Fibroblast of lung (primary cell): ENCODE data around the gene LYPD1. TPM values are rescaled to one million over a fixed set of nuclear protein-coding genes. Genes with fewer than 3 reads are reported as not detected.

ENCODE experiments used
- DNase-seq, 2 donors: peaks; one replicate each; pipeline versions ENCODE4 v3.0.0 to v3.0.0-alpha.2; 2010; ENCODE audit warnings: low read depth in 2 of 2
- H2AFZ ChIP-seq: 2 replicates; pipeline ENCODE4 v1.5.1; 2012; ENCODE audit warnings: low read length, control low read depth, inconsistent platforms
- H3K27ac ChIP-seq: 2 replicates; pipeline ENCODE4 v1.5.1; 2011; ENCODE audit warnings: low read length, control low read depth; ENCODE audit not compliant: insufficient read depth
- H3K27me3 ChIP-seq: 2 replicates; pipeline ENCODE4 v1.5.1; 2011; ENCODE audit warnings: mild to moderate bottlenecking, low read length; ENCODE audit not compliant: control insufficient read depth, insufficient read depth
- H3K36me3 ChIP-seq: 2 replicates; pipeline ENCODE4 v1.5.1; 2011; ENCODE audit warnings: low read length; ENCODE audit not compliant: control insufficient read depth, insufficient read depth
- H3K4me1 ChIP-seq: 2 replicates; pipeline ENCODE4 v1.5.1; 2011; ENCODE audit warnings: low read length; ENCODE audit not compliant: control insufficient read depth, insufficient read depth; ENCODE audit errors: extremely low read depth
- H3K4me2 ChIP-seq: 2 replicates; pipeline ENCODE4 v1.5.1; 2011; ENCODE audit warnings: low read length, control low read depth; ENCODE audit not compliant: insufficient read depth; ENCODE audit errors: extremely low read depth
- H3K4me3 ChIP-seq, 4 experiments: fragments of 200-600 bp in 1 of 4; sonication (generic) in 1 of 4; replicated peaks in 1 of 4; 2 replicates each; pipeline ENCODE4 v1.5.1; 2011 to 2016; ENCODE audit warnings: low read length in 4 of 4, low read depth in 3 of 4, mild to moderate bottlenecking in 3 of 4, control low read depth in 2 of 4, inconsistent platforms in 1 of 4, mixed read lengths in 1 of 4; ENCODE audit not compliant: insufficient read depth in 1 of 4; ENCODE audit errors: control extremely low read depth in 1 of 4
- H3K79me2 ChIP-seq: 2 replicates; pipeline ENCODE4 v1.5.1; 2012; ENCODE audit warnings: mild to moderate bottlenecking, low read length, inconsistent platforms; ENCODE audit not compliant: control insufficient read depth, insufficient read depth
- H3K9ac ChIP-seq: 2 replicates; pipeline ENCODE4 v1.5.1; 2011; ENCODE audit warnings: mild to moderate bottlenecking, low read length, control low read depth; ENCODE audit not compliant: insufficient read depth
- H3K9me3 ChIP-seq: 2 replicates; pipeline ENCODE4 v1.5.1; 2012; ENCODE audit warnings: low read depth, low read length; ENCODE audit not compliant: control insufficient read depth, insufficient read depth
- H4K20me1 ChIP-seq: 2 replicates; pipeline ENCODE4 v1.5.1; 2011; ENCODE audit warnings: low read length; ENCODE audit not compliant: control insufficient read depth, insufficient read depth; ENCODE audit errors: extremely low read depth
- CTCF ChIP-seq, 2 donors: IDR thresholded peaks in 1 of 2; conservative IDR thresholded peaks in 1 of 2; 1 replicate in 1 of 2; 2 replicates in 1 of 2; pipeline ENCODE4 v1.5.1; 2011 to 2012; ENCODE audit warnings: low read length in 2 of 2, control low read depth in 1 of 2, inconsistent platforms in 1 of 2, low read depth in 1 of 2, mild to moderate bottlenecking in 1 of 2
- EZH2 ChIP-seq: IDR thresholded peaks from 2 replicates; pipeline ENCODE4 v1.5.1; 2012; ENCODE audit warnings: low read length, control low read depth, mild to moderate bottlenecking; ENCODE audit errors: missing control alignments
- polyA plus RNA-seq, 2 donors: library from polyadenylated mRNA; depleted of rRNA in 1 of 2; stranded (reverse) in 1 of 2; unstranded in 1 of 2; fragments of >200 nt; gene quantifications; 2 replicates each; pipeline ENCODE4 v1.2.1, GENCODE V29; 2011 to 2012; ENCODE audit warnings: missing spikeins in 1 of 2
- total RNA-seq: library from RNA; depleted of rRNA; stranded (reverse); fragments of >200 nt; gene quantifications from 2 replicates; pipeline ENCODE4 v1.2.1, GENCODE V29; 2014

The LYPD1 gene
- total and polyA plus RNA-seq, 2 donors (not counting 1 experiment from before 2014, with no cell fraction given): 0.17 to 4.3 TPM

GRCh38 chr2:132678483-132678882, 8.5 kb upstream of the LYPD1 start:
- Histone ChIP-seq H3K79me2 (no peaks in the 10 kb centered on the region), H3K27ac (no peak overlapping the region), H3K9me3 (no peaks in the 10 kb centered on the region), H3K4me2 (no peak overlapping the region), H3K27me3 (no peaks in the 10 kb centered on the region), H2AFZ (no peak overlapping the region), H3K36me3 (no peaks in the 10 kb centered on the region), H4K20me1 (no peaks in the 10 kb centered on the region), H3K9ac (no peak overlapping the region), H3K4me3 (no peak overlapping the region), H3K4me1 (no peaks in the 10 kb centered on the region)
- TF ChIP-seq CTCF (conservative IDR thresholded peaks at IDR 0.05 in 1 of 2, IDR thresholded peaks at IDR 0.05 in 1 of 2; ENCODE audit: low read depth in 1 of 2, low read length in 2 of 2): no peak
- TF ChIP-seq EZH2: no peak
- peak in 1 of 2 donors; percentile 81 for DNase-seq

GRCh38 chr2:132677661-132678060, 7.7 kb upstream of the LYPD1 start:
- Histone ChIP-seq H3K9ac (no peak overlapping the region), H3K9me3 (no peaks in the 10 kb centered on the region), H3K36me3 (no peaks in the 10 kb centered on the region), H3K79me2 (no peaks in the 10 kb centered on the region), H2AFZ (no peak overlapping the region), H3K27ac (no peak overlapping the region), H3K4me1 (no peaks in the 10 kb centered on the region), H3K4me3 (no peak overlapping the region), H3K4me2 (no peak overlapping the region), H4K20me1 (no peaks in the 10 kb centered on the region), H3K27me3 (no peaks in the 10 kb centered on the region)
- peak in 1 of 2 donors; percentile 81 for DNase-seq
- TF ChIP-seq EZH2: no peak
- TF ChIP-seq CTCF (conservative IDR thresholded peaks at IDR 0.05 in 1 of 2, IDR thresholded peaks at IDR 0.05 in 1 of 2; ENCODE audit: low read depth in 1 of 2, low read length in 2 of 2): no peak

- H3K27ac ChIP-seq: no peak overlapping the region
- H3K4me3 ChIP-seq: no peak overlapping the region
- peak in 1 of 2 donors; percentile 25 for DNase-seq
- H4K20me1 ChIP-seq: no peaks in the 10 kb centered on the region
- no peak overlapping the region for H2AFZ ChIP-seq
- no peak overlapping the region for H3K4me2 ChIP-seq
- TF ChIP-seq EZH2: no peak
- TF ChIP-seq CTCF (conservative IDR thresholded peaks at IDR 0.05 in 1 of 2, IDR thresholded peaks at IDR 0.05 in 1 of 2; ENCODE audit: low read depth in 1 of 2, low read length in 2 of 2): peak in 1 of 2 donors; percentile 15
- H3K4me1 ChIP-seq: no peaks in the 10 kb centered on the region
- no peaks in the 10 kb centered on the region for H3K27me3 ChIP-seq
- no peaks in the 10 kb centered on the region for H3K79me2 ChIP-seq
- no peaks in the 10 kb centered on the region for H3K9me3 ChIP-seq
- H3K36me3 ChIP-seq: no peaks in the 10 kb centered on the region
- H3K9ac ChIP-seq: no peak overlapping the region
These were observed 7.0 kb upstream of the LYPD1 start for GRCh38 chr2:132676999-132677398.
